Measurements from ENCODE around the gene ARL8B. TPM values are rescaled to one million over a fixed set of nuclear protein-coding genes. Genes with fewer than 3 reads are reported as not detected.
A peak's percentile ranks its signal among the peaks of the same experiment; 100 is the strongest.

The ARL8B gene
- polyA plus RNA-seq, 3 donors: 46.6 to 121 (median 101) TPM

DNA sequence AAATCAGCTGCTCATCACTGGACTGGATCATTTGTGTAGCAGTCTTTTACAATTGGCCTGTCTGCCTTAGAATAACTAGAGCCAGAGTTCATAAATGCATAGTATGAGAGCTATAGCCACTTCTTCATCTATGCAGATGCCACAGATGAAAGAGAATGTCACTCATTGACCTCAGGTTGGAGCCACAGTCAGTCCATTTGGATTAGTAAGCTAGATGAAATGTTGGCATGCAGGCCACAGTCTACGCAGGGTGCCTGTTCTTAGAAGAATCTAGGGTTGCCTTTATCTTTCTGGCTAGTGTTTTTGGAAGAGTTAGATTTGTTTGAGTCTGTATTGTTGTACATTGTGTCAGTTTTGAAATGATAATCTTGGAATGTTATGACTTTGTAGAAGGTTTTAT is 40.0 kb downstream of the ARL8B start:
- Histone ChIP-seq H3K9ac (ENCODE audit: insufficient read depth, low read length, poor library complexity, severe bottlenecking) (no peak overlapping the region), H3K27me3 (ENCODE audit: control insufficient read depth in 2 of 2, insufficient read depth in 2 of 2, low read length in 2 of 2) (no peaks in the 10 kb centered on the region), H3K36me3 (replicated peaks in 1 of 2; ENCODE audit: control insufficient read depth in 1 of 2, insufficient read depth in 2 of 2, low read length in 2 of 2) (peaks cover 0 to 3% of the 10 kb centered on the region in 2 donors), H3K79me2 (ENCODE audit: insufficient read depth, low read length) (peaks cover 100% of the 10 kb centered on the region), H3K4me2 (replicated peaks; ENCODE audit: extremely low read depth, low read length, poor library complexity, severe bottlenecking) (no peak overlapping the region), H3K4me1 (ENCODE audit: control insufficient read depth in 1 of 2, insufficient read depth in 2 of 2, low read length in 2 of 2) (peaks cover 18 to 27% of the 10 kb centered on the region in 2 donors), H2AFZ (ENCODE audit: insufficient read depth, low read depth, low read length, poor library complexity, severe bottlenecking) (no peak overlapping the region), H3K4me3 (replicated peaks in 1 of 3; ENCODE audit: low read depth in 2 of 3, low read length in 3 of 3) (no peak overlapping the region), H3K27ac (ENCODE audit: low read depth in 1 of 2, low read length in 2 of 2) (peak overlapping the region in 1 of 2 donors; percentile 60), H4K20me1 (ENCODE audit: insufficient read depth, low read length) (peaks cover 100% of the 10 kb centered on the region), H3K9me3 (replicated peaks in 1 of 2; ENCODE audit: control insufficient read depth in 1 of 2, insufficient read depth in 1 of 2, low read length in 2 of 2) (no peaks in the 10 kb centered on the region)
- H3K9me3 Mint-ChIP-seq: no peaks in the 10 kb centered on the region
- no peak overlapping the region for H3K4me3 Mint-ChIP-seq
- H3K4me1 Mint-ChIP-seq: peaks cover 54% of the 10 kb centered on the region
- TF ChIP-seq, protein P1, sequence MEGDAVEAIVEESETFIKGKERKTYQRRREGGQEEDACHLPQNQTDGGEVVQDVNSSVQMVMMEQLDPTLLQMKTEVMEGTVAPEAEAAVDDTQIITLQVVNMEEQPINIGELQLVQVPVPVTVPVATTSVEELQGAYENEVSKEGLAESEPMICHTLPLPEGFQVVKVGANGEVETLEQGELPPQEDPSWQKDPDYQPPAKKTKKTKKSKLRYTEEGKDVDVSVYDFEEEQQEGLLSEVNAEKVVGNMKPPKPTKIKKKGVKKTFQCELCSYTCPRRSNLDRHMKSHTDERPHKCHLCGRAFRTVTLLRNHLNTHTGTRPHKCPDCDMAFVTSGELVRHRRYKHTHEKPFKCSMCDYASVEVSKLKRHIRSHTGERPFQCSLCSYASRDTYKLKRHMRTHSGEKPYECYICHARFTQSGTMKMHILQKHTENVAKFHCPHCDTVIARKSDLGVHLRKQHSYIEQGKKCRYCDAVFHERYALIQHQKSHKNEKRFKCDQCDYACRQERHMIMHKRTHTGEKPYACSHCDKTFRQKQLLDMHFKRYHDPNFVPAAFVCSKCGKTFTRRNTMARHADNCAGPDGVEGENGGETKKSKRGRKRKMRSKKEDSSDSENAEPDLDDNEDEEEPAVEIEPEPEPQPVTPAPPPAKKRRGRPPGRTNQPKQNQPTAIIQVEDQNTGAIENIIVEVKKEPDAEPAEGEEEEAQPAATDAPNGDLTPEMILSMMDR (IDR thresholded peaks at IDR 0.05): no peak
- H3K27me3 Mint-ChIP-seq (ENCODE audit: low read depth in 3 of 3): peaks cover 0 to 2% (median 0%) of the 10 kb centered on the region in 3 donors
- WGBS (ENCODE audit: insufficient coverage): 100% methylated on average over 1 of the region's 1 CpG
- peaks cover 0 to 13% of the 10 kb centered on the region in 2 donors for H3K36me3 Mint-ChIP-seq
- intact Hi-C loops (cut with micrococcal nuclease): no loop called here
- peak overlapping the region in 4 of 7 donors; percentile 5 to 68 (median 54) for H3K27ac Mint-ChIP-seq
- DNase-seq: no peak

GRCh38 chr3:5165698-5166097 is 43.6 kb downstream of the ARL8B start:
- no CpG with 5 or more reads among the region's 4 CpGs for WGBS (ENCODE audit: insufficient coverage)
- intact Hi-C loops (cut with micrococcal nuclease): no loop called here
- H3K27ac ChIP-seq (ENCODE audit: low read depth in 1 of 2, low read length in 2 of 2): peak overlapping the region in 1 of 2 donors; percentile 45

More at GRCh38 chr3:5165698-5166097, 43.6 kb downstream of the ARL8B start:
- H3K9me3 ChIP-seq (replicated peaks in 1 of 2; ENCODE audit: control insufficient read depth in 1 of 2, insufficient read depth in 1 of 2, low read length in 2 of 2): no peaks in the 10 kb centered on the region
- H3K9me3 Mint-ChIP-seq: no peaks in the 10 kb centered on the region
- no peak for DNase-seq
- H3K79me2 ChIP-seq (ENCODE audit: insufficient read depth, low read length): peaks cover 100% of the 10 kb centered on the region
- peaks cover 0 to 4% of the 10 kb centered on the region in 2 donors for H3K36me3 ChIP-seq (replicated peaks in 1 of 2; ENCODE audit: control insufficient read depth in 1 of 2, insufficient read depth in 2 of 2, low read length in 2 of 2)
- H3K27me3 ChIP-seq (ENCODE audit: control insufficient read depth in 2 of 2, insufficient read depth in 2 of 2, low read length in 2 of 2): no peaks in the 10 kb centered on the region
- peaks cover 2 to 10% of the 10 kb centered on the region in 2 donors for H3K36me3 Mint-ChIP-seq
- no peak overlapping the region for H2AFZ ChIP-seq (ENCODE audit: insufficient read depth, low read depth, low read length, poor library complexity, severe bottlenecking)
- H3K4me1 ChIP-seq (ENCODE audit: control insufficient read depth in 1 of 2, insufficient read depth in 2 of 2, low read length in 2 of 2): peaks cover 31 to 53% of the 10 kb centered on the region in 2 donors
- H3K4me3 Mint-ChIP-seq: no peak overlapping the region
- no peak overlapping the region for H3K9ac ChIP-seq (ENCODE audit: insufficient read depth, low read length, poor library complexity, severe bottlenecking)
- TF ChIP-seq, protein P1 (IDR thresholded peaks at IDR 0.05): no peak
- peaks cover 63% of the 10 kb centered on the region for H3K4me1 Mint-ChIP-seq
- no peak overlapping the region for H3K4me3 ChIP-seq (replicated peaks in 1 of 3; ENCODE audit: low read depth in 2 of 3, low read length in 3 of 3)
- H3K27ac Mint-ChIP-seq: peak overlapping the region in 5 of 7 donors; percentile 25 to 70 (median 48)
- peaks cover 0 to 1% (median 0%) of the 10 kb centered on the region in 3 donors for H3K27me3 Mint-ChIP-seq (ENCODE audit: low read depth in 3 of 3)
- H3K4me2 ChIP-seq (replicated peaks; ENCODE audit: extremely low read depth, low read length, poor library complexity, severe bottlenecking): no peak overlapping the region
- H4K20me1 ChIP-seq (ENCODE audit: insufficient read depth, low read length): peaks cover 96% of the 10 kb centered on the region

All from CD14-positive monocyte (primary cell).